MCF 10A (cell line): ENCODE results near the gene SLC38A6. TPM values are rescaled to one million over a fixed set of nuclear protein-coding genes. Genes with fewer than 3 reads are reported as not detected.

Source experiments
- BruUV-seq: library from RNA; stranded (reverse); fragments of 400-500 nt; replicated peaks from 2 replicates; lab custom pipeline; 2021; lab: Mats Ljungman, UMichigan
- CTCF ChIA-PET: fragments of 300-600 bp; sonication (Branson Sonifier 250); formaldehyde crosslinking; extraction: SDS; loops from one replicate; lab custom pipeline; 2021; ENCODE audit warnings: antibody characterized with exemption, inconsistent platforms; lab: Yijun Ruan, JAX
- POLR2A ChIA-PET: fragments of 300-600, 350-650 bp; sonication (Branson Sonifier 250); formaldehyde crosslinking; extraction: SDS; loops from one replicate; lab custom pipeline; 2020; ENCODE audit warnings: antibody characterized with exemption, inconsistent platforms; lab: Yijun Ruan, JAX
- DNase-seq: peaks from one replicate; pipeline ENCODE4 v3.0.0-alpha.2; 2018; ENCODE audit not compliant: unreplicated experiment
- H3K27ac Mint-ChIP-seq: one replicate; pipeline ENCODE4 v1.8.0; 2022; ENCODE audit warnings: mild to moderate bottlenecking, low read depth, mixed read lengths; ENCODE audit not compliant: unreplicated experiment
- H3K27me3 Mint-ChIP-seq: one replicate; pipeline ENCODE4 v1.8.0; 2022; ENCODE audit warnings: mixed read lengths; ENCODE audit not compliant: insufficient read depth, unreplicated experiment
- H3K36me3 Mint-ChIP-seq: one replicate; pipeline ENCODE4 v1.8.0; 2022; ENCODE audit warnings: mild to moderate bottlenecking, moderate library complexity, mixed read lengths; ENCODE audit not compliant: insufficient read depth, unreplicated experiment
- H3K4me1 Mint-ChIP-seq: one replicate; pipeline ENCODE4 v1.8.0; 2022; ENCODE audit warnings: mixed read lengths; ENCODE audit not compliant: insufficient read depth, unreplicated experiment
- H3K4me3 Mint-ChIP-seq: one replicate; pipeline ENCODE4 v1.8.0; 2022; ENCODE audit warnings: mild to moderate bottlenecking, moderate library complexity, mixed read lengths; ENCODE audit not compliant: unreplicated experiment
- H3K9me3 Mint-ChIP-seq: one replicate; pipeline ENCODE4 v1.8.0; 2022; ENCODE audit warnings: mixed read lengths; ENCODE audit not compliant: unreplicated experiment
- CTCF ChIP-seq: fragments of 200-600 bp; IDR thresholded peaks from one replicate; pipeline ENCODE4 v1.8.0; 2022; ENCODE audit warnings: antibody characterized with exemption, mild to moderate bottlenecking; ENCODE audit not compliant: unreplicated experiment
- intact Hi-C: fragments of 100-400 bp; cut with micrococcal nuclease; formaldehyde crosslinking; loops from 2 replicates; pipeline ENCODE4 v1.14.1; 2022
- total RNA-seq: library from RNA; stranded (reverse); gene quantifications from 2 replicates; pipeline ENCODE4 v1.2.3, GENCODE V29; 2022

Gene SLC38A6
- total RNA-seq, 1 experiment from 2014 or later, result 7.9 TPM

GRCh38 chr14:61050417-61050816 lies 69.4 kb downstream of the SLC38A6 start:
- POLR2A ChIA-PET, result no interaction called here
- Mint-ChIP-seq H3K27me3 (no peaks in the 10 kb centered on the region), H3K4me1 (no peaks in the 10 kb centered on the region), H3K4me3 (no peak overlapping the region), H3K36me3 (peaks cover 6% of the 10 kb centered on the region), H3K9me3 (peaks cover 16% of the 10 kb centered on the region), H3K27ac (no peak overlapping the region)
- CTCF ChIA-PET, result interaction anchor here (0.6 to 0.7 kb wide), 2 partner anchors 64 to 447 kb away, joined by 3 read pairs; no protein-coding TSS in a partner anchor
- no peak for DNase-seq
- intact Hi-C loops, result no loop called here
- no TSS peak for BruUV-seq
- TF ChIP-seq CTCF, result no peak

- no peak overlapping the region for H3K4me3 Mint-ChIP-seq
- ChIA-PET POLR2A (interaction anchor here (0.7 kb wide), 1 partner anchor 15 kb away, joined by 3 read pairs; no protein-coding TSS in a partner anchor), CTCF (interaction anchor here (0.7 kb wide), 1 partner anchor 65 kb away, joined by 3 read pairs; no protein-coding TSS in a partner anchor)
- no peak for DNase-seq
- intact Hi-C loops, result no loop called here
- H3K4me1 Mint-ChIP-seq, result no peaks in the 10 kb centered on the region
- peaks cover 16% of the 10 kb centered on the region for H3K9me3 Mint-ChIP-seq
- no peak for TF ChIP-seq CTCF
- no peak overlapping the region for H3K27ac Mint-ChIP-seq
- BruUV-seq, result no TSS peak
- H3K27me3 Mint-ChIP-seq, result no peaks in the 10 kb centered on the region
- H3K36me3 Mint-ChIP-seq, result peaks cover 5% of the 10 kb centered on the region
Observed at GRCh38 chr14:61051051-61051450, 70.0 kb downstream of the SLC38A6 start.

GRCh38 chr14:61051621-61052020 lies 70.6 kb downstream of the SLC38A6 start:
- no peak for DNase-seq
- no peak for TF ChIP-seq CTCF
- no peak overlapping the region for H3K4me3 Mint-ChIP-seq
- BruUV-seq, result no TSS peak
- H3K27me3 Mint-ChIP-seq, result no peaks in the 10 kb centered on the region
- peaks cover 16% of the 10 kb centered on the region for H3K9me3 Mint-ChIP-seq
- no peaks in the 10 kb centered on the region for H3K36me3 Mint-ChIP-seq
- ChIA-PET POLR2A (interaction anchor here (0.6 to 0.7 kb wide), 2 partner anchors 15 to 231 kb away, joined by 3 read pairs; no protein-coding TSS in a partner anchor), CTCF (no interaction called here)
- H3K4me1 Mint-ChIP-seq, result no peaks in the 10 kb centered on the region
- no peak overlapping the region for H3K27ac Mint-ChIP-seq
- intact Hi-C loops, result no loop called here

- no peak overlapping the region for H3K4me3 Mint-ChIP-seq
- POLR2A ChIA-PET, result no interaction called here
Observed at GRCh38 chr14:61063461-61063860, 82.4 kb downstream of the SLC38A6 start.

More at GRCh38 chr14:61063461-61063860, 82.4 kb downstream of the SLC38A6 start:
- H3K9me3 Mint-ChIP-seq, result no peaks in the 10 kb centered on the region
- intact Hi-C loops, result no loop called here
- no peaks in the 10 kb centered on the region for H3K27me3 Mint-ChIP-seq
- no peaks in the 10 kb centered on the region for H3K4me1 Mint-ChIP-seq
- TF ChIP-seq CTCF, result no peak
- no peak overlapping the region for H3K27ac Mint-ChIP-seq
- CTCF ChIA-PET, result no interaction called here
- H3K36me3 Mint-ChIP-seq, result peaks cover 8% of the 10 kb centered on the region
- no TSS peak for BruUV-seq
- no peak for DNase-seq
